Right lobe of liver (tissue), 4 donors: ENCODE measurements around the gene FAM217A.

Experiments
- POLR2A ChIP-seq: fragments of 450-650 bp; IDR thresholded peaks from one replicate; pipeline ENCODE4 v1.6.1; 2017; ENCODE audit warnings: antibody characterized with exemption, mild to moderate bottlenecking
- TF ChIP-seq, protein P1 (sequence below), 4 donors: fragments of 200-600 bp in 3 of 4; fragments of 450-650 bp in 1 of 4; IDR thresholded peaks; one replicate each; pipeline versions ENCODE4 v1.5.1 to v1.8.0; 2016 to 2022; ENCODE audit warnings: antibody characterized with exemption in 4 of 4, mild to moderate bottlenecking in 2 of 4
- donor health status: DM: no; HTN: no; CAD: no.
- donor health status: DM: no; HTN: no; CAD: no.
- donor health status: DM: no; HTN: yes; CAD: no.

DNA sequence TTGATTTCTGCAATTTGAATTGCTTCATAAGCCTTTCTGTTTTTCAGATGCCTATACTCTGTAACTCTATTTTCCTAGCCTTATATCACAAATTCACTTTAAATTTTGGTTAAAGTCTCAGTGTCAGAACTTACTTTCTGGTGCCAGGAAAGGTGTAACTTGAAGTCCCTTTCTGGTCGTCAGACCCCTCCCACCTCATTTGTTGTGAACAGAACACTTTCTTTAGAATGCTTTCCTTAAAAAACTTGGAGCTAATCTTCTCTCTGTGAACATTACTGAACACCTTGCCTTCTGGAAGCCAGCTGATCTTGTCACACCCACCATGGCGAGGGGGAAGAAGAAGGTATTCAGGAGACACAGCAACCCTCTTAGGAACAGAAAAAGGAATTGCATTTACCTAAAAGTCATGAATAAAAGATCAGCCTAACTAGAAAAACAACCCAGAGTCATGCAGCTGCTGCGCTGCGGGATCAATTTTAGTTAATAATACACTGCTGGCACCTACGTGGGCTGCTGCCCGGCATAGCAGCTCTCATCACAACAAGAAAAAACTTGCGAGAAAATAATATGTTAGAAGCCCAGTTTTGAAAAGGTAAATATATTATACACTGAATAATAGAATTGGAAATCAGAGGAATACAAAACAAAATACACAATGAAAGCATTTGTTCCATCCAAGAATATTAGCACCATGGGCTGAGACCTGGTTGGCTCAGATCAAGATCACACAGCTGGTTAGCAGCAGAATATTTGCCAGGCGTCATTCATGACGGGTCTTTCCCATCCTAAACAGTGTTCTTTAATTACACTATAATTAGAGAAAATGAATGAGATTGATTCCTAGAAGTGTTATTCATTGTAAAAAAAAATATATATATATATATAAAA, 5.8 kb upstream of the FAM217A start:
- TF ChIP-seq POLR2A, result no peak
- TF ChIP-seq, protein P1, sequence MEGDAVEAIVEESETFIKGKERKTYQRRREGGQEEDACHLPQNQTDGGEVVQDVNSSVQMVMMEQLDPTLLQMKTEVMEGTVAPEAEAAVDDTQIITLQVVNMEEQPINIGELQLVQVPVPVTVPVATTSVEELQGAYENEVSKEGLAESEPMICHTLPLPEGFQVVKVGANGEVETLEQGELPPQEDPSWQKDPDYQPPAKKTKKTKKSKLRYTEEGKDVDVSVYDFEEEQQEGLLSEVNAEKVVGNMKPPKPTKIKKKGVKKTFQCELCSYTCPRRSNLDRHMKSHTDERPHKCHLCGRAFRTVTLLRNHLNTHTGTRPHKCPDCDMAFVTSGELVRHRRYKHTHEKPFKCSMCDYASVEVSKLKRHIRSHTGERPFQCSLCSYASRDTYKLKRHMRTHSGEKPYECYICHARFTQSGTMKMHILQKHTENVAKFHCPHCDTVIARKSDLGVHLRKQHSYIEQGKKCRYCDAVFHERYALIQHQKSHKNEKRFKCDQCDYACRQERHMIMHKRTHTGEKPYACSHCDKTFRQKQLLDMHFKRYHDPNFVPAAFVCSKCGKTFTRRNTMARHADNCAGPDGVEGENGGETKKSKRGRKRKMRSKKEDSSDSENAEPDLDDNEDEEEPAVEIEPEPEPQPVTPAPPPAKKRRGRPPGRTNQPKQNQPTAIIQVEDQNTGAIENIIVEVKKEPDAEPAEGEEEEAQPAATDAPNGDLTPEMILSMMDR (IDR thresholded peaks at IDR 0.05), result no peak
